Stimulated activated CD4-positive, alpha-beta T cell treated with anti-CD3 and anti-CD28 coated beads, Interleukin-4, amount 100 ng/mL, for 48 hours (primary cell): ENCODE results near the gene TPRA1.

Source experiments
- DNase-seq, 2 donors: peaks; one replicate each; pipeline ENCODE4 v3.0.0-alpha.2; 2020; ENCODE audit warnings: low read depth in 2 of 2

TPRA1 gene

DNA sequence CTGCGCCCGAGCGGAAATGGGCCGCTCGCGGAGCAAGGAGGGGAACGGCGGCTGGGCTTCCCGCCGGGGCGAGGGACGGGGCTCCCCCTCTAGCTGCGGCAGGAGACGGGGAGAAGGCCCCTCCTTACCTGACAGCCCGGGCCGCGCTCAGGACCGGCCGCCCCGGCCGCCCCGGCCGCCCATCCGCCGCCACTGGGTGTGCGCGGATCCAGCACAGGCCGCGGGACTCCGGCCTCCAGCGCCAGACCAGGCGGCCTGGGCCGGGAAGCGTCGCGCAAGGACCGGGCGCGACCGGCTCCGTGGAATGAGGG lies 296 bp downstream of the TPRA1 start:
- peak in 1 of 2 donors; percentile 23 for DNase-seq

DNA sequence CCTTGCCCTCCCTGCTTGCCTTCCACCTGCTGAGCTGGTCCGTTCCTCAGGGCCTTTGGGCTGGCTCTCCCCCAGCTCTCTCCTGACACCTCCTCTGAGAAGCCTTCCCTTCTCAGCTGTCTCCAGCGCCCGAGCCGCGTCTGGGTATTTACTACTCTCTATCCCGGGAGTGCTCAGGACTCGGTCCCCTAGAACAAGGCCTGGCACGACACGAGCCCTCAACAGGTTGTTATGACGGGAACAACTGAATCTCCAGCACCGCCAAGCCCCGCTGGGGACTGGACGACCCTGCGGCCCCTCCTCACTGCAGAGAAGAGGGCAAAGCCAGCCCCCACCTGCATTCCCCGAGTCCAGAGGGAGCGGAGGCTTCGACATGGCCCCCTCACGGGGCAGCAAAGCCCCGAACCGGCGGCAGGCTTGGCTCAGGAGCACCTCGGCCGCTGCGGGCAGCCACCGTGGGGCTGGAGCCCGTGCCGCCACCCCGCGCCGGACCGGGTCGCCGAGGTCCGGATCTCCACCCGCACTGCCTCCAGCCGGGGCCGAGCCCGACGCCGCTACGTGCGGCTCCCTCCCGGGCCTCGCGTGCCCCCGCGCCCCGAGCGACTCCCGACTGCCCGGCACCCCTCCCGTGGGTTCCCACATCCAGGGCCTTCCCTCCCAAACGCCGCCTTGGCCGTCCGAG lies 792 bp downstream of the TPRA1 start:
- no peak for DNase-seq

DNA sequence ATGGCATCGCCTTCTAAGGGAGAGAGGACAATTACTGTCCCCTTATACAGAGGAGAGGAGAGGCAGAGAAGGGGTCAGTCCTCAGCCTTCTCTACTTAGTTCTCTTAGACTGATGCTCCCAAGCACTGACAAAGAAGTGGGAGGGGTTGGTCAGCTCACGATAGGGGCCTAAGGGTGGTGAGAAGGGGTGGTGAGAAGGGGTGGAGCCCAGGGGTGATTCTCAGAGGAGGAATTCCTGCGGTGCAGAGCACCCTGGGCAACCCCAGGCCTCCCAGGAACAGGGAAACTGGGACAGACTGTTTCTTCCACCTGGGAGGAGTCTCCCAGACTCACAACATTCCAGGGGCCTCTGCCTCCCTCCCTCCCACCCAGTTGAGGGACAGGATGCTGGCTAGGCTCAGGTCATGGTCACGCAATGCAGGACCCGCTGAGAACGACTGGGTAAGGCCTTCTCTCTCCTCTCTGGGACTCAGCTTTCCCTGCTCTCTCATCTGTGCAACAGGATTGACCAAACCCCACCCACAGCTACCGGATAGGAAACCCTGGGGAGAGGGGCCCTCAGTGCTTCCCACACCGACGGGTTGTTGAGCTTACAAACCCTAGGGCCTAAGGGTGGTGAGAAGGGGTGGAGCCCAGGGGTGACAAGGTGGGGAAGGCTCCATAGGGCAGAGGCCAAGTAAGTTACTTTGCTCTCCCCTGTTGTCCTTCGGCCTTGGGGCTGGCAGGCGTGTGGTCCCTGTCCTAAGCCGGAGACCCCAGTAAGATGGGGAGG lies 1.5 kb downstream of the TPRA1 start:
- no peak for DNase-seq

- no peak for DNase-seq
Observed at GRCh38 chr3:127587876-127588275, 2.7 kb downstream of the TPRA1 start.

- no peak for DNase-seq
Observed at GRCh38 chr3:127585813-127586413, 4.6 kb downstream of the TPRA1 start.

DNA sequence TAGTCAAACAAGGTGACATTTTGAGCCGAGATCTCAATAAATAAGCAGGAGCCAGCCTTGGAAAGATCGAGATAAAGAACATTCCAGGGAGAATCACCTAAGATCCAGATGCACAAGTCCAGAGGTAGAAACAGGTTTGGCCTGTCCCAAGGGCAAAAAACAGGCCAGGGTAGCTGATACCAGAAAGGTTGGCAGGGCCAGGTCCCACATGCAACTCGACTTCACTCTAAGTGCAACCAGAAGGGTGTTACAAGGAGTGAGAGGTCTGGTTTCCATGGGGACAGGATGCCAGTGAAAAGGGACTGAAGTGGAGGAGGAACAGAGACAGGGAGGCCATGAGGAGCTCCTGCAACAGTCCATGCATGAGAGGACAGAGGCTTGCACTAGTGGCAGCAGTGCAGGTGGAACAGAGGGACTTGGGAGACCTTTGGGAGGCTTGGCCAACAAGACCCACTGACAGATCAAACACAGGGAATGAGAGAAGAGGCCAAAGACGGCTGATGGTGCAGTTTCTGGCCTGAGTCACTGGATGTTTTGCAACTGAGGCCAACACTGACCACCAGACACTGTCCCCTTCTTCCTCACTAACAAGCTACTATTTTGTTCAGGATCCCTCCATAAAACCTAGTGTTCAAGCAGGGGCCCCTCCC lies 5.2 kb downstream of the TPRA1 start:
- DNase-seq, result no peak

DNA sequence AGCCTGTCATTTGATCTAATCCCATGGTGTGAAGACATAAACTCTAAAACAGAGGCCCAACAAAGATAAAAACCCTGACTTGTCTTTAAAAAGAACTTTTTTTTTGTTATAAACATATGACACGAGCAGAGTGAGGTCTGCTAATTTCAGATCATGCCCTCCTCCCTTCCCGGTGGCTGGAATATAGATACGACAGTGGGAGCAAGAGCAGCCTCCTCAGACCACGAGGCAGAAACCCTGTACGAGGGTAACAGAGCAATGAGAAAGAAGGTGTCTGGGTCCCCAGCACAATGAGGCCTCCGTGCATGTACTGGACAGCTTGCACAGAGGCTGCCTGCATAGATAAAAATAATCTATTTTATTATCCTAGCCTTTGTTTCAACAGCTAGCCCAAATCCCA lies 5.8 kb downstream of the TPRA1 start:
- DNase-seq, result no peak

DNA sequence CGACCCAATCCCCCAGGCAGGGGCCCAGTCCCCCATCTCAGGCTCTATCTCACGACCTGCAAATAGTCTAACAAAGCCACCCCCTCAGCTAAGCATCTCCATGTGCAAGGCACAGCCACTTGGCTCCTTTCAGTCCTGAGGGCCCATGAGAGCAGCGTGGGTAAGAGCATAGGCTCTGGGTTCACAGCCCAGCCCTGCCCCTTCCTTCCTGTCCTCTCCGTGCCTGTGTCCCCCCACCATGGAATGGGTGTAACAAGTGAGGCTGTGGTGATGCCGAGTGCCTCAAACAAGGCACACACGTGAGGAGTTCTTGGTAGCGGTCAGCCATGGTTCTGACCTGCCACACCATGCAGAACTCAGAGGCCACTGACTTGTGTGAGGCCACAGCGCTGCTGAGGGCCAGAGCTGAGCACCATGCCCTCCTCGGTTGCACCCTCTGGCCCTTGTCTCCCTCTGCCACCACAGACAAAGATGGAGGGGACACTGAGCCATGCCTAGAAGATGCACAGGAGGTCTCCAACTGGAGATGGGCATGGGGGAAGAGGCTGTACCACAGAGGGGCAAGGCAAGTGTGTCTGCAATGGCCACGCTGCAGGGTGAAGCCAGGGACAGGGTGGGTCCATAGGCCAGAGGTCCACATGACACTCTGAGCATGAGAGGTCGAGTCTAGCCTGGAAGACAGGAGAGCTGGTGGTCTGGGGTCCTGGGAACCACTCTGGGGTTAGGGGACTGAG lies 10.0 kb downstream of the TPRA1 start:
- no peak for DNase-seq

DNA sequence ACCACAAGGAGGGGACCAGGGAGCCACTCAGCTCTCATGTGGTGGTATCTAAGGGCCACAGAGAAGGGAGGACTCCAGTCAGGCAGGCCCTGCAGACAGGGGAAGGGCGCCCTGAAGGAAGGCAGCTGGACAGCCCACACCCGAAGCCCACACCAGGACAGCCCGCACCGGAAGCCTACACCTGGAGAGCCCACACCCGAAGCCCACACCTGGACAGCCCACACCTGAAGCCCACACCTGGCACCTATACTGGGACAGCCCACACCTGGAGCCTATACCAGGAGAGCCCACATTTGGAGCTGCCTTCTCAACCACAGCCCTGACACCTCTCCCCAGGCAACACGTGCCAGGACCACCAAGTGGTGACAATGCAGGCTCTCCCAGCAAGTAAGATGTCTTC lies 11.7 kb downstream of the TPRA1 start:
- DNase-seq, result no peak

DNA sequence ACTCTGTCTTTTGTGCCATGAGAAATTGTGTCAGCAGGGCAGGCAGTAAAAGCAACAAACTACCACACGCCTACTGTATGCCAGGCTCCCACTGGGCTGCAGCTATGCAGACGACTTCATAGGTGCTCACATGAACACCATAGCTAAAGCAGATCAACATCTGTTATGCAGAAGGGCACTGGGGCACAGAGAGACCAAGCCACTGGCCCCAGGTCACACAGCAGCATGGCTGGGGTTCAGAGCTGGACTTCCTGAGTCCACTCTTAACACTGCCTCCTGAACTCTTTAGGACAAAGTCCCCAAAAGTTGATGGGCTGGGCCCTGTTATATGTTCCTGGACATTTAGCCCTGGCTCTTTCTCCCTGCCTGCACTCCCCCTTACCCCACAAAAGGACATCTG lies 12.4 kb downstream of the TPRA1 start:
- DNase-seq, result no peak

GRCh38 chr3:127577448-127577847 lies 13.1 kb downstream of the TPRA1 start:
- no peak for DNase-seq

DNA sequence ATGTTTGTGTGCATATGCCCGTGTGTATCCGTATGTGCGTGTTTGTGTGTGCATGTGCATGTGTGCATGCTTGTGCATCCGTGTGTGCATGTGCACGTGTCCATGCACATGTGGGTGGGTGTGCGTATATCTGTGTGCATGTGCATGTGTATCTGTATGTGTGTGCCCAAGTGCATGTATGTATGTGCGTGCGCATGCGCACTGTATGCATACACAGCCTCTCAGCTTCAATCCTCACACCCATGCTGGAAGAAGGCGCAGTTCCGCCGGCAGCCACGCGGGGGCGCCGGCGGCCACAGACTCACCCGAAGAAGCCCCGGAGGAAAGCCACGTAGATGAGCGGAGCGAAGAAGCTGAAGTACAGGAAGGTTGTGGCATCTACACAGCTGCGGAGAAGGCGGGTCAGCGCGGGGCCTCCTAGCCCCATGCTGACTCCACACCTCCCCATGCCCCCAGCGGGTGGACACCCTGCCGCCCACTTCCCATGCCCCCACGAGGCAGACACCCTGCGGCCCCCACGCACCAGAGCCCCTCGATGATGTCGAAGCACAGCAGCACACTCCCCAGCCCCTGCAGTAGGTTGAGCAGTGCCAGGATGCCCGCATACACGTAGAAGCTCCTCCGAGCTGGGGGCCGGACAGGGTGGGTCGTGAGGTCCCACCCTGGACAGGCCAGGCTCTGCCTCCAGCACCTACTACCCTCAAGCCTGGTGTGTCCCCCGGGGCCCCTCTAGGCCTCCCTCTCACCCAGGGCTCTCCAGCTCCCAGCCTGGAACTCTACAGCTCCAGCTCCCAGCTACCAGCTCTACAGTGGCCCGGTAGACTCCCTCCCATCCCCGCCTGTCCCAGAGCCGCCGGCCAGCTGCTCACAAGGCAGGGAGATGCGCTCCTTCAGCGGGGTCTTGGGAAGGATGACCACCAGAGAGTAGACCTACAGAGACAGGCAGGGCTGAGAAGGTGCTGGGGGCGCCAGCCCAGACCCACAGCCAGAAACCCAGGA lies 15.4 kb downstream of the TPRA1 start:
- peak; percentile 66 to 74 for DNase-seq

DNA sequence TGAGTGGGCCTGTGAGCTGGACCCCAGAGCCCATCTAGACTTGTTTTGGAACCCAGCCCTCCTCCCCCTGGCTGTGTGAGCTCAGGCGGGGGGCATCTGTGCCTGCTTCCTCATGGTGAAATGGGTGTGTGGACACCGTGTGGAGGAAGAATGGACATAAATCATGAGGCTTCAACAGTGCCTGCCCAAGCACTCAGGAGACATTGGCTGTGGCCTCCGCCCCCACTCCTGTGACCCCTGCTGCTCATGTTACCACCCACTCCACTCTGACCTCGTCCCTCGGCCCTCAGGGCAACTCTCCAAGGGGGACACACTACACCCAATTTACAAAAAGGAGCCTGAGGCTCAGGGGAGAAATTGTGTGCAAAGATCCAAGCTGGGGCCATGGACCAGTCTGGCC lies 16.6 kb downstream of the TPRA1 start:
- DNase-seq, result no peak

GRCh38 chr3:127573401-127573800 lies 17.1 kb downstream of the TPRA1 start:
- no peak for DNase-seq

DNA sequence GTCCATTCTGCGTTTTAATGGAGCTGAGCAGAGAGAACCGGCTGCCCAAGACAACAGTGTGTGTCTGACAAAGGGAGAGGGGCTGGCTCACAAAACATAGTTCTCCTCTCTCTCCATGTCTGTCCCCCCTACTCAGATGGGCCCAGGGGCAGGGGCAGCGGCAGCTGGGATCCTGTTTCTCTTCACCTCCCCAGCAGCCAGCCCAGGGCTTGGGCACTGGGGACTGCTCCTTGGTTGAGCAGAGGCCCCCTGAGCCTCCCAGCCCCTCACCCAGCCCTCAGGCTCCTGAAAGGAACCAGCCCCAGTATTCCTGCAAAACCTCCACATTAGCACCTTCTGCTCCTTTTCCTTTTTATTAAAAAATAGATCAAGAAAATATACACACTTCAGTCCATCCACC lies 17.8 kb downstream of the TPRA1 start:
- no peak for DNase-seq

DNA sequence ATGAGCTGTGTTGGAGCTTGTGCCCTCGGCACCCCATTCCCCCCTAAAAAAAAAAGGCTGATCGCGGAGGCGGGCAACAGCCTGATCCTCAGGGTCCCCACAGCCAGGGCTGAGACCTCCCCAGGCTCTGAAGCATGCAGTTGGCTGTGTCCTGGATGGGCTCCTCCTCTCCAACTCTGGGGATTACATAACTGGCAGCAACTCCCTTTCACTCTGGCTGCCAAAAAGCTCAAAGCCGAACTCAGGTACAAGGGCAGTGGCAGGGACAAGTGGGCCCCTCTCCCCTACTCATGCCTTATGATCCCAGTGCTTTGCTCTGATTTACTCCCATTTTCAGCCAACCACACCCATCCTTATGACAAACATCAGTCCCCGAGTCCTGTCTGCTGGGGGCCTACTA lies 18.3 kb downstream of the TPRA1 start:
- no peak for DNase-seq

- no peak for DNase-seq
Observed at GRCh38 chr3:127570520-127570919, 20.0 kb downstream of the TPRA1 start.

GRCh38 chr3:127569160-127569559 lies 21.4 kb downstream of the TPRA1 start:
- no peak for DNase-seq

GRCh38 chr3:127568586-127568985 lies 21.9 kb downstream of the TPRA1 start:
- no peak for DNase-seq

- DNase-seq, result no peak
Observed at GRCh38 chr3:127566833-127567232, 23.7 kb downstream of the TPRA1 start.

- no peak for DNase-seq
Observed at GRCh38 chr3:127565711-127566110, 24.8 kb downstream of the TPRA1 start.
